Vagina (tissue), 2 donors: ENCODE measurements around the gene DMD.

Experiments used
- CTCF ChIP-seq, 3 experiments: fragments of 450-650 bp in 2 of 3; fragments of 200-600 bp in 1 of 3; sonication (generic) in 1 of 3; IDR thresholded peaks; one replicate each; pipeline ENCODE4 v1.5.1; 2017 to 2019; ENCODE audit warnings: antibody characterized with exemption in 3 of 3, mild to moderate bottlenecking in 2 of 3, moderate library complexity in 2 of 3
- POLR2A ChIP-seq, 2 donors: fragments of 450-650 bp; IDR thresholded peaks; one replicate each; pipeline ENCODE4 v1.6.1; 2017; ENCODE audit warnings: antibody characterized with exemption in 2 of 2, mild to moderate bottlenecking in 2 of 2, moderate library complexity in 2 of 2

- TF ChIP-seq CTCF (IDR thresholded peaks at IDR 0.05) (no peak), POLR2A (IDR thresholded peaks at IDR 0.05) (no peak)
These were observed 1953.2 kb downstream of the DMD start for GRCh38 chrX:31258166-31258565.
